GM19452 (cell line): Measurements from ENCODE around the gene KCNH1.

Source experiments
- ATAC-seq: cut with Tn5 transposase; IDR thresholded peaks from one replicate; pipeline ENCODE4 v1.9.1; 2021; ENCODE audit not compliant: unreplicated experiment

KCNH1 gene

DNA sequence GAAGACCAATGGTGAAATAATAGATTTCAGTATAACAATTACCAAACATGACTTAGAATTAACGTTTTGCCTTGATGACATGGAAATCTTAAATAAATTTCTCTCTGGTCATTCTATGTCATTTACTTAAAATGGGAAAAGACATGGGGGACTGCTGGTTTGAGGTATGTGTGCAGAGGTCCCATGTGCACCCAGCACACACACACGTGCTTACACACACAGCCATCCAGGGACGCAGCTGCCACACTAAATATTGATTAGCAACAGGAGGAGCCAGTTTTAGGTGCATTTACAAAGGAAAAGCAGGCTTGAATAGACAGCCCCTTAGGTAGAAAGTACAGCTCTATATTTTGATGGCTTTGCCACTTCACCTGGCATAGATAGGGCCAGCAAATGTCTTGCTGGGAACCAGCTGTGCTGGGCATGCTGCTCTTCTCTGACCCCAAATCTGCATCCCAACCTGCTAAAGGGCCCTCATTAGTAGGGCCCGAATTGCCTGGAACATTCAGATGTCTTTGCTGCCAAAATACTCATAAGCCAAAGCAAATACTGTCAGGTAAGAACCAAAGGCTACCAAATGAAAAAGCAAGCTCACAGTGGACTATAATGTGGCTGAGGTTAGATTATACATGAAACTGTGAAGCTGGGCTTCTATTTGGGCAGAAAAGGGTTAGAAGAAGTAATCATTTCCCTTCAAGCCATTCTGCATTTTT lies 405.4 kb downstream of the KCNH1 start:
- ATAC-seq: no peak

DNA sequence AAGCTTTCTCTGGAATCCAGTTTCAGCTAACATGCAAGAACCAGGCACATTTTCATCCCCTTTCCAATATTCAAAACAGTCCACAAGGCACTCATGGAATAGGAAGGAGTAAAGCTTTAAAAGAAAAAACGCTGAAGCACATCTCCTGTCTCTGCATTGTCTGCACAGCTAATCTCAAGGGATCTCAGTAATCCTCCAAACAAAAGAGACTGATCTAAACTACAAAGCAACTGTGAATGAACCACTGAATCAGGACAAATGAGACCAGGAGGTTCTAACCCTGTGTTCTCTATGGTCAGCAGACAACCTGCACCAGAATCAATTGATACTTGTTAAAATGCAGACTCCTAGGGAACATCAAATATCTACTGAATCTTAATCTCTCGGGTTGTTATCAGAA lies 406.2 kb downstream of the KCNH1 start:
- ATAC-seq: no peak

DNA sequence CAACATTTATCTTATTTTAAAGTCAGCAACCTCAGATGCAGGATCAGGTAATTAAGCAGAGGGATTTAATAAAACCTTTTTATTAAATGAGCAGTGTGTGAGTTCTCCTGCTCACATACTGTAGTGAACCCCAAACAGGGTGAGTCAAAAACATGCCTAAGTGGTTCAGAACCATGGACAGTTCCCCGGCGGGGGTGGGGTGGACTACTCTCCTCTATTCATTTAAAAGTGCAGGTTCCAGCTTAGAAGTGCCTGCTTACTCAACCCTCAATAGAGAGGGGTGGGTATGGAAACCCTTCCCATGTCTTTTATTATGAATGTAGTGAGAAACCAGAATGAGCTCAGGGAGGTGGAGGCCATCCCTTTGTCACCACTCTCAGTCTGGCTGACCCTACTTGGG lies 407.3 kb downstream of the KCNH1 start:
- ATAC-seq: no peak

DNA sequence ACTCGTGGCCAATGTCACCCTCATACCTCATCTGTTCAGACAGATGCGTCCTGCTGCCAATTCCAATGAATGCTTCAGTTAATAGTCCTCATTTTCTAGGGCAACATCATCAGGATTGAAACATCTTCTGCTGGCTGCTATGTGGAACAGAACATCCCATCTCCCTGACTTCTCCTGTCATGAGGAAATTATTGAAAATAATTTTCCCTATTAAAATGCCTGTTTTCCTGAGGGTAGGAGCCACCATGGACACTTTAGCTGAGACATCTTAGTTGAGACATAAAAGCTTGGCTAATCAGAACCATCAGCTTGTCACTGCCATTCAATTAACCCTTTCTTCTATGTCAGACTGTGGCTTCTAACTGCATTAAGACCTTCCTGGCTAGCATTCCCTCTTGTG lies 409.2 kb downstream of the KCNH1 start:
- ATAC-seq: no peak

DNA sequence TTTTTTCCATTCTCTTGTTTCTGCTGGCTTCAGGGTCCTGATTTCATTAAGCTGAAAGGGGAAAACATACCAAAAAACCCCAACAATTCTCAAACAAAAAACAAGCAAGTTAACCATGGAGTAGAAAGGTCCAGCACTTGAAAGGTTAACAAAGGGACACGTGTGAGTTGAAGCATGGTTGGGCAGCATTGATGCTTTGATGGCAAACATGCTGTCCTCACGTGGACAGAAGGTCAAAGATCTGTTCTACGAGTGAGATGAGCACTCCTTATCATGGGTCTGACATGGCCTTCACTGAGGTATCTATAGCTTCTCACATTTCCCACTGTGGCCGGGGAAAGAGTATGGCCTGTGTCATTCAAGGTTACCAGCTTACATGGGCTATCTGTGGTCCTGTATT lies 410.3 kb downstream of the KCNH1 start:
- no peak for ATAC-seq

DNA sequence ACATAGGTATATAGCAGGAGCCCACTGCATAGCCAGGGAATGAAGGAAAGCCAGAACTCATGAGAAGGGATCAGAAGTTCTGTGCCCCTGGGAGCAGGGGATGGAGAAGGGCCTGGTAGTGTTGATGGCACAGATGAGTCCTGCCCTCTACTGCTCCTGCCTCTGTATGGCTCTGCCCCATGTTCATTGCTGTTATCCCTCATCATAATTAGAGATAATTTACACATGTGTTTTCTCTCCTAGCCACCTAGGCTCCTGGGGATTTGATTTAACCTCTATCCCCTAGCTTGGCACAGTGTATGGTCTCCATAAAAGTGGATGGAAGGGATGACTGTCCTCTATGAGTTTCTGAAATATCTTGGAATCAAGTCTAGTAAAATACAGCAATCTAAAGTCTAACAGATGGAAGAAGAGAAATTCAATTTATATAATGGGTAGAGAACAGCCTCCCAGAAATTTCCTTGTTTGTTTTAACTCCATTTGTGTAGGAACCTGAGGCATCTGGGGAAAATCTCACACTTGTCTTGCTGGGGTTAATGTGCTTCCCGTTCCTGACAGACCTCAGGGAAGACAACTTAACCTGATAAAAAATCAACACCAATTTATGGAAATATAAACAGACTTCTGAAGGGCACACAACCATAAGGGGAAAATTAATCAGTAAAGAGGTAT lies 411.4 kb downstream of the KCNH1 start:
- no peak for ATAC-seq

DNA sequence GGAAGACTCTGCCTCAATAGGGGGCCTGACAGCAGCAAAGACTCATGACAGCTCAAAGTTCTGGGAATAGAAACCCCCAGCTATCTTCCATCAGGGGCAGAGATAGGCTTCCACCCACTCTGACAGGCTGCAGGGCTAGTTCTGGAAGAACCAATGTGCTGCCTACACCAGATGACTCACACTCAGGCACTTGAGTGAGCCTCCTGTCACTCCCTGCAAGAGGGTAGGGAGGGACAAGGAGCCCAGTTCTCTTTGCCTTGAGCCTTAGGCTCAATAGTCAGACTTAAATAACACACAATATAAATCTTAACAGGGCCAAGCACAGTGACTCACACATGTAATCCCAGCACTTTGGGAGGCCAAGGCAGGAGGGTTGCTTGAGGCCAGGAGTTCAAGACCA lies 418.9 kb downstream of the KCNH1 start:
- ATAC-seq: no peak

DNA sequence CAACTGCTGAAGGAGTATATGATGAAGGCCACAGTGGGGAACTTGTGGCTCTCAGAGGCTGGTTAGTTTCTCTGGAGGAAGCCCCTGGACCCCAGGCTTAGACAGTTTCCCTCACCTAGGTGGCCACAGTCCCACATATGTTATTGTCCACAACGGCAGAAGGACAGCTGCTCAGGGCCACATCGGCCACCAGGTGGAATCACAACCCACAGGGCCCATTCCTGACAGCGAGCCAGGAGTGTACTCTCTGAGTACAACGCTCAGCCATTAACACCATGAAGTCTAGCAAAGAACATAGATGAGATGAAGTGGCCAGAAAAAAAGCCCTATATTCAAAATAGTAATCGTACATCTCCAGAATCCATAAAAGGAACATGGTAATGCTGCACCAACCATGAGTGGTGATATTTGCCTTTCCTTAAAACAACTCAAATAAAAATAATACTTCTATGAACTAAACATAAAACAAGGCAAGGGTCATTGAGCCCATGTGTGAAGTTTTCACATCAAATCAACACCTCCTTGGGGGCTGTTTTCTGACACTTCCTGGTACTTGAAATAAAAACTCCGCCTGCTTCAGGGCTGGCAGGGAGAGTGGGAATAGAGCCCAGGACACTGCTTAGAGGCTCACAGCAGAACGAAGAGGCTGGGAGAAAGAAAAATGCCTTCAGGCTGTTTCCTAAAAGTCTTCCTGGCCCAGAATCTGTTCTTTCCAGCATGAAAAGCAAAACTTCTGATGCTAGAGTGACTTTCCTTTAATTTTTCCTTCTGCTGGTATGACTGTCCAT lies 421.9 kb downstream of the KCNH1 start:
- no peak for ATAC-seq

DNA sequence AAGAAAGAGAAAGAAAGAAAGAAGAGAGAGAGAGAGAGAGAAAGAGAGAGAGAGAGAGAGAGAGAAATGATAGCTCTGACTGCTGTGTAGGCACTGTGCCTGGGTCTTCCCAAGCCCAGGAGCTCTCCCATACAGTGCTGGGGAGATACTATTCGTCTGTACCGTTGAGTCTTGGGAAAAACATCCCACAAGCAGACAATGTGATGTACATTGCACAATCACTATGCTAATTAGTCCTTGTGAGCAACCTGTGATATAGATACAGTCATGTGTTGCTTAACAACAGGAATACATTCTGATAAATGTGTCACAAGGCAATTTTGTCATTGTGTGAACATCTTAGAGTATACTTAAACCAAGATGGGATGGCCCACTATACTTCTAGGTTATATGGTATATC lies 424.2 kb downstream of the KCNH1 start:
- no peak for ATAC-seq

DNA sequence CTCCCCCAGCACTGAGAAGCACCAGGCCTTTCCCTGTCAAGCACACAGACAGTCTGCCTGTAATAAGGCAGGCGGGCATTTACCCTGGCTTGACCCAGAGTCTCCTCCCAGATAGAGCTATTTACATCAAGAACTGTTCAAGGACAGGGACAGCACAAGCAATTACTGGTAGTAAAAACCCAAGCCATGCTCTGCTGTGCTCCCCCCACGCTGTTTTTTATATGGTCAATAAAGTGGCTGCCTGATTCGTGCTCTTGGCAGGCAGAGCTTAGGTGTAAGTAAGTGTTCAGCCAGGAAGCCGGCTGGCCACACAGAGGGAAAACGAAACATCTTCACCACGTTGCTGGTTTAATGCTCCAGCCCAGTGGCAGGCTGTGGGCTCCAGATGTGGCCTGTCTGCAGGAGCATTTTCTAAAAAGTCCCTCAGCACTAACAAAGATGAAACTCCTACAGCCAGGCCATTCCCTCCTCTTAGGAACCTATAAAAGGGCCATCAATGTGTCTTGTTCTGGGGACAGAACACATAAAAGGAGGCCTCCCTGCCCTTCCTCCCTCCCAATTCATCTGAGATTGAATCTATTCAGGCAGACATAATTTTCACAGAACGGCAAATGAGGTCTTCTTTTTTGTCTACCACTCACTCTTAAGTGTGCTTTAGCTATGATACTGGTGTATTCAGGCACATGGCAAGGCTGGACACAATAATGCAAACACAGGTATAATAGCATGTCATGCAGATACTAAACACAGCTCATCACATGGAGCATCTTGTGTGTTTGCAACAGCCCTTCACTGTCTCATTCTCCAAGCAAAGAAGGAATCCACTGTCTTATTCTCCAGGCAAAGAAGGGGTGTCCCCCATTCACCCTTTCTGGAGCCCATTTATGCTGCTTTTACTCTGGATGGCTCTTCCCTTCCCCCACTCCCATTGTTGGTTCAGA lies 426.4 kb downstream of the KCNH1 start:
- no peak for ATAC-seq

DNA sequence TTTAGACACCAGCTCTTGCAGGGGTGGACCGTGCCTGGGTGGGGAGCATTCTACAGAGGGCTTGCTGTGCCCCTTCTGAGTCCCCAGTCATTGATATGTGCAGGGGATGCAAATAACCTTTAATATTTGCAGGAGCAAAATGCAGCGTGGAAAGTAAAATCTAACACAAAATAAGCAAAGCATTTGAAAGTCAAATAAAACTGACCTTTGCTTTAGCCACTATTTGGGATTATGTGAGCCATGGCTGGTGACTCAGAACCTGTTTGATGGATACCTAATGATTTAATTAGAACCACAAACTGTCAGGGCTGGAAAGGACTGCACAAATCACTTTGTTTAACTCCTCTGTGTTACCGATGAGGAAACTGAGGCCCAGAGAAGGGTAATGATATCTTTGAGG lies 427.7 kb downstream of the KCNH1 start:
- ATAC-seq: no peak

DNA sequence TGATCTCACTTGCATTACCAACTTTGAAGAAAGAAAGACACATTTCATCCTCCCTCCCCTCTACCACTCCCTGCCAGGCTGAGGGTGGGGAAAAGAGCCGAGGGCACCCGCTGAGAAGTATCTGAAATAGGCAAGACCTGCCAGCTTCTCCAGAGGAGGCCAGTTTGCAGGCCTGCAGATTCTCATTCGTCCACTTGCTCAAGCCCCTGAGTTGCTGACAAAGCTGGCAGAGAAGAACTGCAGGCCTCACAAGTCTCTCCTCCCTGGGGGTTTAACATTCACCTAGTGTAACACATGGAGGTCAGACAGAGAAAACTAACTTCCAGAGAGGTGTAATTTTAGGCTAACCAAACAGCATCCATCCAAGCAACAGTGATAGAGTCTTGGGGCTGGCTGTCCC lies 428.9 kb downstream of the KCNH1 start:
- no peak for ATAC-seq

DNA sequence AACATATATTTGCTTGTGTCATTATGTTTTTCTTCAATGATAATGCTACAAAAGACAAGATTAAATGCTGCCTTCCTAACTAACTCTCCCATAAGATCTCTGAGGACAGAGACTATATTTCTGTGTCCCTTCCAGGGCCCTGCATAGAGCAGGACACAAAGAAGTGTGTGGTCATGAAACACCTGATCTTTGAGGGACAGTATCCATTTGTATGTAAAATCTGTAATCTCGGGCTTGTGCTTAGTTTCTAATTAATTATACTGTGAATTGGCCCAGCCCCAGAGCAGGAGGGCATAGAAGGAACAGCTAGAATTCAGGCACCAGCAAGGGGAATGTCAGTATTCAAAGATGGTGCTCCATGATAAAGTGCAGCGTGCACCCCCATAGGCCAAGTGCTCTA lies 430.4 kb downstream of the KCNH1 start:
- ATAC-seq: no peak

DNA sequence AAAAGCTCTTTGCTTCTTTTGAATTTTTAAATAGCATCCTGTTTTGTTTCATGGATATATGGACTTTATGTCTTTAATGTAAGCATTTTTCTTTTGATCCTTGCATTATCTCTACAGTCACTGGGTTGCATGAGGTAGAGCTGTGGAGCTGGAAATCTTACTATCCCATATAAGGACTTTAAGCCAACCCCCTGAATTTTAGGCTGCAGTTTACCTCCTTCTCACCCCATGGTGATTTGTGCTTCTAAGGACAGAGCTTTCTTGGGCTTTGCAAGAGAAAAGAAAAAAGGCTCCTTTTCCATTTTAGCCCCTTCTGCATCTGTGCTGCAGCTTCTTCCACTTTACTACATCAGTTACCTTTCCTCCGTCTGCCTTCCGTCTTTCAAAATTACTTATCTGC lies 431.4 kb downstream of the KCNH1 start:
- ATAC-seq: no peak

DNA sequence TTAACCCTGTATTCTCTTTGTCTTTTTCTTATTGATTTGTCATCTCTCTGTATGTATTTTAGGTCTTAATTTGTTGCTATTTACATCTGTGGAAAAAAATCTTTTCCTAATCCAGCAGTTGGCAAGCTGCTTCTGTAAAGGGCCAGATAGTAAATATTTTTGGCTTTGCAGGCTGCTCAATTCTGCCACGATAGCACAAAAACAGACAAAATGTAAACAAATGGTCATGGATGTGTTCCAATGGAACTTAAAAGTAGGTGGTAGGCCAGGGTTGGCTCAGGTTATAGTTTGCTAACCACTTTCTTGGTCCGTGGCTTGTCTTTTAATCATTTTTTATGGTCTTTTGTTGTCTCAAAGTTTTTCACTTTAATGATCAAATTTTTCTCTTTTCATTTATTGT lies 433.4 kb downstream of the KCNH1 start:
- no peak for ATAC-seq

DNA sequence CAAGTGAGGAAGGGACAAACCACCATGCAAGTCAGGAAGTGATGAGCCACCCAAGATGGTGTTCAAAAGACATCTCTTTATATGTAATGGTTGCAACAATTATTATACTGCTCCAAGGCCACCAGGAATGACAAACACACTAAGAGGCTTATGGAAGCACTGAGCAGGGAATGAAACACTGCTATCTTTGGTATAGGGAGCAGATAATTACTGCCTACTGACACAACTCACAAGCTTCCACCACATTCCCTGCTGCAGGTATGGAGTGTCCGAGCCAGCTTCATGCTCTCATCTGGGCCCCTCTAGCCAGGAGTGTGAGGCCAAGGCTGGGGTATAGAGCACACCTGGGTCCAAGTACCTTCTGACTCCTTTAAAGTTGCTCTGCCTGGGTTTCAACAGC lies 433.9 kb downstream of the KCNH1 start:
- ATAC-seq: no peak

DNA sequence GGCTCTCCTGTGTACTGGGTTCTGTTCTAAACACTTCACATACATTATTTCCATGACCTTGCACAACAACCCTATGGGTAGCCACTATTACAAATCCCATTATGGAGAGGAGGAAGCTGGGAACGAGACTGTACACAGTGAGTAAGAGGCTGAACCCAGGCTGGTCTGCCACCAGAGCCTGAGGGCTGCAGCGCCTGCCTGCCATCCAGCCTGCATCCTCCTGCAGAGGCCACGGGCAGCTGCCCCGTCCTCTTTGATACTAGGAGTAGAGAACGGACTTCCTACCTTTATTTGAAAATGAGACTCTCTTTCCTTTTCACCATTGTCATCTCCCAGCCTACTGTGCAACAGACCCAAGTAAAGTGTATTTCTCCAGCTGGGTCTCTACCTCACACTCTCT lies 435.3 kb downstream of the KCNH1 start:
- no peak for ATAC-seq

DNA sequence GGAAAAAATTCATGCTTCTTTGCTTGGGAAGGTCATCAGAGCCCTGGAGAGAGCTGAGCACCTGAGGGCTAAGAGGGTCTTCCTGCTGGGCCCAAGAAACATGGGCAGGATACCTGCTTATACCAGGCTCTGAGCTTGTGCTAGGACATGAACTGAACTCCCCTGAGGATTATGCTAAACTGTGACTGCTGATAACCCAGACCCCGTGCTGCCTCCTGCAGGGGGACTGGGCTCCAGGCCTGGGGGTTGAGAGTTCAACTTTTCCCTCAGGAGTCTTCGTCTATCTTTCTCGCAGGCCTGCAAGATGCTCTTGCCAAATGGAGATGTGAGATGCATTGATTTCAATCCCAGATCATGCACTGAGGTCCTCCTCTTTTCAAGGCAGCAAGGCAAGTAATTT lies 436.8 kb downstream of the KCNH1 start:
- no peak for ATAC-seq

DNA sequence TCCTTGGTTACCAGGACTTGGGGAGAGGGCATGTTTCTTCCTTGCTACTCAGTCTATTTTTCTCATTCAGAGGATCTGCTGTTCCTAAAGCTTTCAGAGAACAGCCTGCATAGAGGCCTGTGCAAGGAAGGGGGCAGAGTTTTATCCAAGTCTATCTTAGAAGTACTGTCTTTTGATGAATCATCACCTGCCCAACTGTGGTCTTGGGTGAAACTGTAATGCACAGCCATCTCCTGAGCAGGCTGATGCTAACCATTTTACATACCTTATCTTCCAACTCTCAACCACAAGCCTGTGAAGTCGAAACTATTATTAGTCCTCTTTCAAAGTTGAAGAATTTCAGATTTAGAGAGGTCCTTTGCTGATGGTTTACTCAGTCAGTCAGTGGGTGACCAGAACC lies 437.2 kb downstream of the KCNH1 start:
- ATAC-seq: peak; percentile 96

DNA sequence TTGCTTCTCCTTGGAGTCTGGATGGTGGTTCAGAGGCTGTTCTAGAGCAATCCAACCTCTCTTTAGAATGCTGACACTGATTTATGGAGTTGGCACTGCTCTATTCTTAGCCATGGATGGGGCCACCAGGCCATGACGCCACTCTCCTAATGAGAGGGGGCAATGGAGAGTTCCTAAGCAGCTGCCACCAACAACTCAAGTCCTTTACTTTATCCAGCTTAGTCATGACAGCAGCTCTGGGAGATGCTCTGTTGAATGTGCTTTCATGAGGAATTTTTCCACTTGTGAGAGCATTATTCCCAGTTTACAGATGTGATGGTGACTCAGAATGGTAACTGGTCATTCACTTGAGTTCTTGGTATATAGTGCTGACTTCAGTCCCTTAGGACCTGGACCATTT lies 438.9 kb downstream of the KCNH1 start:
- ATAC-seq: no peak

DNA sequence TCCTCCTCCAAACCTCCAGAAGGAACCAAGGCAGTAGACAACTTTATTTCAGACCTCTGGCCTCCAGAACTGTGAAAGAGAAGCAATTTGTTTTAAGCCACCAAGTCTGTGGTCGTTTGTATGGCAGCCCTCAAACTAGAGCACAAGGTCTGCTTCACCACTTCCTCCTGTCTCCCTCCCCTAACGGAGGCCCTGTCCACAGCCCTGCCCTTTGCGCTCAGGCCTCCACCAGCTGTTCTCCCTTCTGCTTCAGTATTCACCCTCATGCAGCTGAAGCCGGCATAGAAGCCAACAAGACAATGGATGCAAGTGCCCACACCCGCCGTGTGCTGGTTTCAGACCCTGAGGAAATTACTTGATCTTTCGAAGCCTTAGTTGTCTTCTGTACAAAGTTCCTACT lies 441.2 kb downstream of the KCNH1 start:
- ATAC-seq: no peak
